ENCODE results near the gene SCN4A.
"Not testable (repeated sequence)": the region's sequence is repeated elsewhere in the genome, so short reads cannot be mapped to it uniquely, and the experiment has no call there.

The SCN4A gene

GRCh38 chr17:63932721-63933120 lies 40.0 kb downstream of the SCN4A start:
- no peak for DNase-seq

GRCh38 chr17:63931981-63932561 lies 40.6 kb downstream of the SCN4A start, which contains the start of gene CD79B:
TSS of gene CD79B (minus strand) at chr17:63932331. CDS start at chr17:63932261, 70 bp downstream.
- DNase-seq = no peak

DNA sequence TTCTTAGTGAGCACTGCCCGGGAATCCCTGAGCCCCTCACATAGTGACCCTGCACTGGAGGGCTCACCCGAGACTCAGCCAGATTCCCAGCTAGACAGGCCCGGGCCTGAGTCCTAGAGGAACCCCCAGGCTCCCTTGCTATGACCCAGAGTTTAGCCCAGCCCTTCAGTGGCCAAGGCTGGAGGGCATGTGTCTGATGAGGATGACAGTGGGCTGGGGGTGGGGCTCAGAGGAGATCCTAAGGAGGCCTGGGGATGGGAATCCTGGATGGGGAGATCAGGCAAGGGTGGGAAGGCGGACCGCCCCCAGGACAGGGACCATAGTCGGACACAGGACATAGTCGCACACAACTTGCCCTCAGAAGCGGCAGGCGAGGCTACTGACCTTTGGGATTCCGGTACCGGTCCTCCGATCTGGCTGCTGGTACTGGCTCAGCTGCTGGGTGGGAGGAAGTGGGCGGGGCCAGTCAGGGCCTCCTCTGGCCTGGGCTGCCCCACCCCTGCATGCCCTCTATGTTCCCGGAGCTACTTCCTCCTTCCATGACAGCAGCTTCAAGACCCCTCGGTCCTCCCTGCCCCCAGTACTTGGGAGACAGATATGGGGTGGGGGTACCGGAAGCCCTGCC lies 41.7 kb downstream of the SCN4A start:
- no peak for DNase-seq

- no peak for DNase-seq
Observed at GRCh38 chr17:63929860-63930766, 42.6 kb downstream of the SCN4A start.

GRCh38 chr17:63928966-63929695 lies 43.6 kb downstream of the SCN4A start:
- no peak for DNase-seq

DNA sequence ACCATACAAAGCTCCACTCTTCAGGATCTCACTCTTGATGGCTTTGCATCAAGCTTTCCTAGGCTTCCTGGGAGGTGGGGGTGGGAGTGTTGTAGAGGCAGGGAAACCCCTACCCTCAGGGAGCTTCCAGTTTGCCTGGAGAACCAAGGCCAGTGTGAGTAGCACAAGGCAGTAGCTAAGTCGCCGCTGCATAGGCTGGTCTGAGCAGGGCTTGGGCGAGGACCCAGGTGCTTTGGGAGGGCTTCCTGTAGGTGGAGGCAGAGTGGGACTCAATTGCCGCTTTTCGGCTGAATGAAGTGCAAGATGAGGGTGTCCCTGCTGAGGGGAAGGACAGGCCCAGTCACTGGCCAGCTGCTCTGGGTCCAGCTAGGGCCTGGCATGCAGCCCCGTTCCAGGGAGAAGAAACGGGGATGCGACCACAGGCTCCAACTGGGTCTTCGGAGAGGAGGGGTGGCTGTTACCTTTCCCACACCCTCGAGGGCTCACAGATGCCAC lies 44.5 kb downstream of the SCN4A start:
- no peak for DNase-seq

GRCh38 chr17:63927464-63928171 lies 45.1 kb downstream of the SCN4A start:
- DNase-seq = no peak

DNA sequence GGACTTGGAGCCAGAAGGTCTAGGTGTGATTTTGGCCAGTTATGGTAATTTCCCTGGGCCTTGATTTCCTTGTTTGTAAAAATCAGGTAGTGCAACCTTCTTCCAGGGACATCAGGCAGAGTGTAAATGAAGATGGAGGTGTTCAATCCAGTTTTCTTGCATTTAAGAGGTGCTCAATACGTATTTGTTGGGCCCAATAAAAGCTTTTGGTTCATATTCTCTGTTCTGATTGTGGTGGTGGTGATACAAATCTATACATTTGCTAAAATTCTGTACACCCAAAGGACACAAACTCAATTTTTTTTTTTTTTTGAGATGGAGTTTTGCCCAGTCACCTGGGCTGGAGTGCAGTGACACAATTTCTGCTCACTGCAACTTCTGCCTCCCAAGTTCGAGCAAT lies 46.6 kb downstream of the SCN4A start:
- DNase-seq = no peak

GRCh38 chr17:63925615-63926014 lies 47.1 kb downstream of the SCN4A start:
- DNase-seq = no peak

DNA sequence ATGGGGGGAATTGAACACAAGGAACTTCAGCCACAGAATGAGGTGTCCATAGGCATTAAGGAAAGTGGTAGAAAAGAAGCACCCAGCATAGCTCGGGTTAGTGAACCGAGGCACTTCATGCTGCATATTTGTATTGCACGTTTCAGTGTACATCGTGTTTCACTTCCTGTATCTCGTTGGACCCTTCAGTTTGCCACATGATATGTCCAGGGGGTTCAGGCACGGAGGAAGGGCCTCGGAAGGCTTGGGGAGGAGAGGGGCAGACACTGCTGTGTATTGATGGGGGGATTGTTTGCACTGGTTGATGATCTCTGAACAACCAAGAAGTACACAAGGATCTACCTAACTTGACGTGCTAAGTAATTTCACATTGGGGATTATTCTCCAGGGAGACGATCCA lies 50.3 kb downstream of the SCN4A start:
- DNase-seq = not testable (repeated sequence)

DNA sequence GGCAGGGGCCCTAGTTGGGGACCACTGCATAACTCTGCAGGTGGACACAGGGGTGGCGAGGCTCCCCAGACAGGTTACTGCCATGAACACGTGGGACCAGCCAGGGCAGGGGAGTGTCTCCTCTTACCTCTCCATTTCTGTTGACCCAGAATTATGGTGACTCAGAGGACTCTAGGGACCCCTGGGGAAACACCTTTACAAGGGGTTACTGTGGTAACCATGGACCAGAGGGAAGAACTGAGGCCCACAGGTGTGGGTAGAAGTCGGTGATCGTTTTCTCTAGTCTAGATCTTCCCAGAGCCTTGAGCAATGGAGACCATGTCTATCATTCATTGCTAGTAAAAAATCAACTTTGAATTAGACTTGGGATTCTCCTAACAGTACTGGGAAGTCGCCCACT lies 51.9 kb downstream of the SCN4A start:
- not testable (repeated sequence) for DNase-seq

DNA sequence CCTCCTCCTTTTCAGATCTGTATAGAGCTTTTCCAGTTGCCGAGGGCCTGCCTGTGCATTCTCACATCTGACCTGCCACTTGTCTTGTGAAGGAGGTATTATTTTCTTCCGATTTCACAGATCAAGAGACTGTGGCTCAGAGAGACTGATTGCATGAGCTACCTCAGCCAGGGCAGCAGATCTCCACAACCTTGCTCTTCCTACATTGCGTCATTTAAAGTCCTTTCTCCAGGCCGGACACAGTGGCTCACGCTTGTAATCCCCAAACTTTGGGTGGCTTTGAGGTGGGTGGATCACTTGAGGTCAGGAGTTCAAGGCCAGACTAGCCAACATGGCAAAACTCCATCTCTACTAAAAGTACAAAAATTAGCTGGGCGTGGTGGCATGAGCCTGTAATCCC lies 52.7 kb downstream of the SCN4A start:
- not testable (repeated sequence) for DNase-seq

DNA sequence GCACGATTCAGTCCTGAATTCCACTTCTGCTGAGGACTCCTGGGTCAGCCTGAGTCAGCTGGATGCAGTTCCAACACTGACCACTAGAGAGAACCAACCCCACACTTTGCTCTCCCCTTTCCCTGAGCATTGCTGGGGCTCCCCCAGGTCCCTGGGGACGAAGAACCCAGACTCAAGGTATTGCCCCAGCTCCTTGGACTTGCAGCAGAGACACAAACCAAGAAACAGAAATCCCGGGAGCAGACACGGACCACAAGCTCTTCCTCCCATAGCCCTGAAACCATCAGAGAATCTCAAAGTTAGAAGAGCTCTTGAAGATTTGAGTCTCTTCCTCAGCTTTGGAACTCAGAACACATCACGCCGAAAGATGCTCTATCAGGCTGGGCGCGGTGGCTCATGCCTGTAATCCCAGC lies 53.4 kb downstream of the SCN4A start:
- DNase-seq = peak in 1 of 2 donors; percentile 3

DNA sequence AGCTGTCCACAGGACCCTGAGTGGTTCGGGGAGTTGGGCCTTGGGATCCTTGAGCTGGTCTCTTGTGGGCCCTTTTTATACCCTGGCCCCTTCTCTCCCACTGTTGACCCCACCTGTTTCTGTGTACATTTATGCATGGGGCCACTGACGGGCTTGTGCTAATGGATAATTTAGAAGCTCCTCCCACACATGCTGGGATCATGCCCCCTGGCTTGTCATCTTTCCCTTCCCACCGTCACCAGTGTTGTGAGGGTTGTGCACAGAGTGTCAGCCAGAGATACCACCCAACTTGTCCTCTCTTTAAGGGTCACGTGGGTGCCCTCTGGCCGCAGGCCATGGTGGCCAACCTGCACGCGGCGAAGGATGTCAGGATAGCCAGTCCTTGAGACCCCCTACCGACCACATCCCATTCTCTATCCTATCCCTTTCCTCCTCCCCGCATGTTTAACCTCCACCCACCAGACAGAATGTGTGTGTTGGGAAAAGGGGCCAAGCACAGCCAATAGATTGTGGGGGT lies 53.9 kb downstream of the SCN4A start, which contains the start of gene GH1:
Gene GH1 (minus strand): TSS at position 51 of the 517 bp plus-strand sequence. CDS start 63 bp downstream, outside the sequence.
- DNase-seq = not testable (repeated sequence)

- no peak for DNase-seq
Observed at GRCh38 chr17:63918305-63918704, 54.4 kb downstream of the SCN4A start.

DNA sequence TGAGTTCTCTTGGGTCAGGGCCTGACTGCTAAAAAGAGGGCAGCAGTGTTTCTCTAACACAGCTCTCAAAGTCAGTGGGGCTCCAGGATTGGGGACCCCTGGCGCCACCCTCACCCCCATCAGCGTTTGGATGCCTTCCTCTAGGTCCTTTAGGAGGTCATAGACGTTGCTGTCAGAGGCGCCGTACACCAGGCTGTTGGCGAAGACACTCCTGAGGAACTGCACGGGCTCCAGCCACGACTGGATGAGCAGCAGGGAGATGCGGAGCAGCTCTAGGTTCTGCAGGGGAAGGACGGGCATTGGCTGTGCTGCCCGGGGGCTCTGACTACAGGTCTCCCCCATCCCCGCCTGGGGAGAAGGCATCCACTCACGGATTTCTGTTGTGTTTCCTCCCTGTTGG lies 55.1 kb downstream of the SCN4A start:
- DNase-seq = no peak

DNA sequence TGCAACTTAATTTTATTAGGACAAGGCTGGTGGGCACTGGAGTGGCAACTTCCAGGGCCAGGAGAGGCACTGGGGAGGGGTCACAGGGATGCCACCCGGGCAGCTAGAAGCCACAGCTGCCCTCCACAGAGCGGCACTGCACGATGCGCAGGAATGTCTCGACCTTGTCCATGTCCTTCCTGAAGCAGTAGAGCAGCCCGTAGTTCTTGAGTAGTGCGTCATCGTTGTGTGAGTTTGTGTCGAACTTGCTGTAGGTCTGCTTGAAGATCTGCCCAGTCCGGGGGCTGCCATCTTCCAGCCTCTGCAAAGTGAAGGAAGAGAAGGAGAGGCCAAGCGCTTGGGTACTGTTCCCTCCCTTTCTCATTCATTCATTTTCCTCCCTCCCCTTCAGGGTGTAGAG lies 55.5 kb downstream of the SCN4A start:
- not testable (repeated sequence) for DNase-seq

DNA sequence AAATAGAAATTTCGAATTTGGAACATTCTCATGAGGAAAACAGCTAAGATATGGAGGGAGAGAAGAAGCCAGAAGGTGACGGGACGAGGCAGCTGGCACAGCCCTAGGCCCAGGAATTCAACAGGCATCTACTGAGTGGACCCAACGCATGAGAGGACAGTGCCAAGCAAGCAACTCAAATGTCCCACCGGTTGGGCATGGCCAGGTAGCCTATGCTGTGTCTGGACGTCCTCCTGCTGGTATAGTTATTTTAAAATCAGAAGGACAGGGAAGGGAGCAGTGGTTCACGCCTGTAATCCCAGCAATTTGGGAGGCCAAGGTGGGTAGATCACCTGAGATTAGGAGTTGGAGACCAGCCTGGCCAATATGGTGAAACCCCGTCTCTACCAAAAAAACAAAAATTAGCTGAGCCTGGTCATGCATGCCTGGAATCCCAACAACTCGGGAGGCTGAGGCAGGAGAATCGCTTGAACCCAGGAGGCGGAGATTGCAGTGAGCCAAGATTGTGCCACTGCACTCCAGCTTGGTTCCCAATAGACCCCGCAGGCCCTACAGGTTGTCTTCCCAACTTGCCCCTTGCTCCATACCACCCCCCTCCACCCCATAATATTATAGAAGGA lies 56.0 kb downstream of the SCN4A start:
- DNase-seq = no peak

GRCh38 chr17:63915753-63916152 lies 57.0 kb downstream of the SCN4A start:
- DNase-seq = not testable (repeated sequence)

DNA sequence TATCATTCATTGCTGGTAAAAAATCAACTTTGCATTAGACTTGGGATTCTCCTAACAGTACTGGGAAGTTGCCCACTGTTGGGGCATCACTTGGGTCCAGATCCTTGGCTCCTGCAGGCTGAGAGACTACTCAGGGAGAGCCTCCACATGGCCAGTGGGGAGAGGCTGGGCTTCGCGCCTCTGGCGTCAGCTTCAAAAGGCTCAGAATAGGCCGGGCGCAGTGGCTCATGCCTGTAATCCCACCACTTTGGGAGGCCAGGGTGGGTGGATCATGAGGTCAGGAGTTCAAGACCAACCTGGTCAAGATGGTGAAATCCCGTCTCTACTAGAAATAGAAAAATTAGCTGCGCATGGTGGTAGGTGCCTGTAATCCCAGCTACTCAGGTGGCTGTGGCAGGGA lies 58.2 kb downstream of the SCN4A start:
- DNase-seq = no peak

DNA sequence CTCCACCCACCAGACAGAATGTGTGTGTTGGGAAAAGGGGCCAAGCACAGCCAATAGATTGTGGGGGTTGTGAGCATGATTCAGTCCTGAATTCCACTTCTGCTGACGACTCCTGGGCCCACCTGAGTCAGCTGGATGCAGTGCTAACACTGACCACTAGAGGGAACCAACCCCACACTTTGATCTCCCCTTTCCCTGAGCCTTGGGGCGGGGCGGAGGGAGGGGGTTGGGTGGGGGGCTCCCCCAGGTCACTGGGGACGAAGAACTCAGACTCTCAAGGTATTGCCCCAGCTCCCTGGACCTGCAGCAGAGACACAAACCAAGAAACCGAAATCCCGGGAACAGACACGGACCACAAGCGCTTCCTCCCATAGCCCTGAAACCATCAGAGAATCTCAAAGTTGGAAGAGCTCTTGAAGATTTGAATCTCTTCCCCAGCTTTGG lies 61.0 kb downstream of the SCN4A start:
- no peak for DNase-seq
